ENCODE results near the gene RGSL1. TPM values are rescaled to one million over a fixed set of nuclear protein-coding genes. Genes with fewer than 3 reads are reported as not detected.

RGSL1 gene
- polyA plus RNA-seq, 3 donors: not detected

- Mint-ChIP-seq H3K9me3 (peaks cover 4 to 11% (median 8%) of the 10 kb centered on the region in 7 donors), H3K27ac (no peak overlapping the region), H3K27me3 (ENCODE audit: low read depth in 3 of 3) (peaks cover 2 to 7% (median 4%) of the 10 kb centered on the region in 3 donors), H3K36me3 (no peaks in the 10 kb centered on the region), H3K4me3 (no peak overlapping the region), H3K4me1 (no peaks in the 10 kb centered on the region)
- Histone ChIP-seq H3K27ac (ENCODE audit: low read depth in 1 of 2, low read length in 2 of 2) (no peak overlapping the region), H3K36me3 (replicated peaks in 1 of 2; ENCODE audit: control insufficient read depth in 1 of 2, insufficient read depth in 2 of 2, low read length in 2 of 2) (no peaks in the 10 kb centered on the region), H2AFZ (ENCODE audit: insufficient read depth, low read depth, low read length, poor library complexity, severe bottlenecking) (no peak overlapping the region), H3K79me2 (ENCODE audit: insufficient read depth, low read length) (no peaks in the 10 kb centered on the region), H3K27me3 (ENCODE audit: control insufficient read depth in 2 of 2, insufficient read depth in 2 of 2, low read length in 2 of 2) (no peaks in the 10 kb centered on the region), H3K4me2 (replicated peaks; ENCODE audit: extremely low read depth, low read length, poor library complexity, severe bottlenecking) (no peak overlapping the region), H4K20me1 (ENCODE audit: insufficient read depth, low read length) (no peaks in the 10 kb centered on the region), H3K4me3 (replicated peaks in 1 of 3; ENCODE audit: low read depth in 2 of 3, low read length in 3 of 3) (no peak overlapping the region), H3K9me3 (replicated peaks in 1 of 2; ENCODE audit: control insufficient read depth in 1 of 2, insufficient read depth in 1 of 2, low read length in 2 of 2) (peaks cover 3 to 6% of the 10 kb centered on the region in 2 donors), H3K9ac (ENCODE audit: insufficient read depth, low read length, poor library complexity, severe bottlenecking) (no peak overlapping the region), H3K4me1 (ENCODE audit: control insufficient read depth in 1 of 2, insufficient read depth in 2 of 2, low read length in 2 of 2) (no peaks in the 10 kb centered on the region)
- no peak for DNase-seq
- peak; percentile 19 for TF ChIP-seq CTCF (IDR thresholded peaks at IDR 0.05)
- intact Hi-C loops (cut with micrococcal nuclease): no loop called here
- WGBS (ENCODE audit: insufficient coverage): no CpG with 5 or more reads among the region's 1 CpG
Observed at GRCh38 chr1:182404781-182405180, 45.2 kb upstream of the RGSL1 start.

- Mint-ChIP-seq H3K4me1 (no peaks in the 10 kb centered on the region), H3K27ac (no peak overlapping the region), H3K36me3 (no peaks in the 10 kb centered on the region), H3K9me3 (peaks cover 4 to 11% (median 8%) of the 10 kb centered on the region in 7 donors), H3K27me3 (ENCODE audit: low read depth in 3 of 3) (peaks cover 2 to 7% (median 4%) of the 10 kb centered on the region in 3 donors), H3K4me3 (no peak overlapping the region)
- 100% methylated on average over 1 of the region's 1 CpG for WGBS (ENCODE audit: insufficient coverage)
- Histone ChIP-seq H3K27me3 (ENCODE audit: control insufficient read depth in 2 of 2, insufficient read depth in 2 of 2, low read length in 2 of 2) (no peaks in the 10 kb centered on the region), H3K4me2 (replicated peaks; ENCODE audit: extremely low read depth, low read length, poor library complexity, severe bottlenecking) (no peak overlapping the region), H3K9ac (ENCODE audit: insufficient read depth, low read length, poor library complexity, severe bottlenecking) (no peak overlapping the region), H4K20me1 (ENCODE audit: insufficient read depth, low read length) (no peaks in the 10 kb centered on the region), H3K4me3 (replicated peaks in 1 of 3; ENCODE audit: low read depth in 2 of 3, low read length in 3 of 3) (no peak overlapping the region), H3K79me2 (ENCODE audit: insufficient read depth, low read length) (no peaks in the 10 kb centered on the region), H3K4me1 (ENCODE audit: control insufficient read depth in 1 of 2, insufficient read depth in 2 of 2, low read length in 2 of 2) (no peaks in the 10 kb centered on the region), H2AFZ (ENCODE audit: insufficient read depth, low read depth, low read length, poor library complexity, severe bottlenecking) (no peak overlapping the region), H3K36me3 (replicated peaks in 1 of 2; ENCODE audit: control insufficient read depth in 1 of 2, insufficient read depth in 2 of 2, low read length in 2 of 2) (no peaks in the 10 kb centered on the region), H3K27ac (ENCODE audit: low read depth in 1 of 2, low read length in 2 of 2) (no peak overlapping the region), H3K9me3 (replicated peaks in 1 of 2; ENCODE audit: control insufficient read depth in 1 of 2, insufficient read depth in 1 of 2, low read length in 2 of 2) (peaks cover 3 to 6% of the 10 kb centered on the region in 2 donors)
- DNase-seq: no peak
- no peak for TF ChIP-seq CTCF (IDR thresholded peaks at IDR 0.05)
- intact Hi-C loops (cut with micrococcal nuclease): no loop called here
Observed at GRCh38 chr1:182405578-182405977, 44.4 kb upstream of the RGSL1 start.

Measured in CD14-positive monocyte (primary cell).